ENCODE measurements around the gene PLCH2. TPM values are rescaled to one million over a fixed set of nuclear protein-coding genes. Genes with fewer than 3 reads are reported as not detected.

PLCH2 gene
- total RNA-seq, 1 donor from 2014 or later = 30.7 TPM

DNA sequence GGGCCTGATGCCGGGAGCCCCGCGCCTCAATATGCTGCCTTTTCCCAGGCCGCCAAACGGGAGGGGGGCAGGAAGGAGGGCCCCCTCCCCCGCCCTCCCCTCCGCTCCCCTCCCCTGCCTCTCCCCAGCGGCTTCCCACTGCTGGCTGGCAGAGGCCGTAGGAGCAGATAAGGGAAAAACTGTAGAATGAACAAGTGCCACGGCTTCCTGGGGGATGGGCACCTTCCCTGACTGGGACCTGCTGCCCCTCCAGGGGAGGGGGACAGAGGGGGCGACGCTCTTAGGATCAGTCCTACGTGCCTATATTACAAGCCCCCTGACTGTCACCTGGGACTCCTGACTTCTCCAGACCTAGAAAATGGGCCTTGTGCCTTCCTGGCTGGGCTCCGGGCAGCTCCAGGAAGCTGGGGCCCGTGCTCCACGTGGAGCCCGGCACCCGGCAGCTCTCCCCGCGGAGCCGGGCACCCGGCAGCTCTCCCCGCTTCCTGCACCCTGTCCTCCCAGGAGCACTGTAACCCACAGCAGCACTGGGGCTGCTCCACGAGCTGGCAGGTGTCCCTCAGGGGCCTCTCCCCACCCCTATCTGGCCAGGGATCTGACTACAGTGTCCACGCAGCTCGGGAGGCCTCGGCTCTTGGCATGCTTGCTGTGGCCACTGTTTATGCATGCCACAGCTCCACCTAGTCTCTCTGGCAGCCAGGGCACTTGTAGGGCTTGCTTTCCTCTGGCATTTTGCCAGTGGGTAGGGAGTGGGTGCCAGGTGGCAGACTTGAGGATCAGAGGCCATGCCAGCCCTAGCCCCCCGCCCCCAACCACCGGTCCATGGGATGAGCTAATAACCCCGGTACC is 54.6 kb downstream of the PLCH2 start:
- H3K27ac ChIP-seq = no peak overlapping the region
- peak overlapping the region in 1 of 2 donors; percentile 46 for H3K4me3 ChIP-seq

DNA sequence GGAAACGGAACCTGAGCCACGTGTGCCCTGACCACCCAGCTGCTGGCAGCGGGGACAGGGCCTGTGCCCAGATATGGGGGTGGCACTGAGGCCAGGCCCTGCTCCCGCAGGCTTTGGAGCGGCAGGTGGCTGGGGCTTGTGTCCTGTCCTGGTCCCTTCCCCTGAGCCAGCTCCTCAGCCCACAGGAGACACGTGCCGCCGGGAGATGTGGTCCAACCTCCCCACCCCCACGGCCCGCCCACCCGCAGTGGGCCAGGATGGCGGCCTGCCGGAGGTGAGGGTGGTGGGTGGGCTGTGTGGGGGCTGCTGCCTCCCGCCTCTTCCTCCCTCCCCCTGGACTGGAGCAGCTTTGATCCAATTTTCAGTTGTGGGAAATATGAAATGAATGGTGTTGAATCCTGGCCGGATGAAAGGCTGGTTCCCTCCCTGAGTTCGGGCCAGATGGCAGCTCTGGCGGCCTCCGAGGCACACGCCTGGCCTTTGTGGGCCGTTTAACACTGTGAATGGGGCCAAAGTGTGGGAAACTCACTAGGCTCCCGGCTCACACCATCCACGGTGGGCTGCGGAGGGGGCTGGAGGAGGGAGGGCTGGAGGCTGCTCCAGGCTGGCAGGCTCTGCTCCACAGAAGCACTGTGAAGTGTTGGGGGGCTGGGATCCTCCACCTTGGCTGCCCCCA is 56.5 kb downstream of the PLCH2 start:
- Histone ChIP-seq H3K4me3 (no peak overlapping the region), H3K4me1 (peaks cover 69% of the 10 kb centered on the region), H3K36me3 (no peaks in the 10 kb centered on the region), H3K9me3 (no peaks in the 10 kb centered on the region), H3K27ac (no peak overlapping the region), H3K27me3 (no peaks in the 10 kb centered on the region)
- TF ChIP-seq, protein P1, sequence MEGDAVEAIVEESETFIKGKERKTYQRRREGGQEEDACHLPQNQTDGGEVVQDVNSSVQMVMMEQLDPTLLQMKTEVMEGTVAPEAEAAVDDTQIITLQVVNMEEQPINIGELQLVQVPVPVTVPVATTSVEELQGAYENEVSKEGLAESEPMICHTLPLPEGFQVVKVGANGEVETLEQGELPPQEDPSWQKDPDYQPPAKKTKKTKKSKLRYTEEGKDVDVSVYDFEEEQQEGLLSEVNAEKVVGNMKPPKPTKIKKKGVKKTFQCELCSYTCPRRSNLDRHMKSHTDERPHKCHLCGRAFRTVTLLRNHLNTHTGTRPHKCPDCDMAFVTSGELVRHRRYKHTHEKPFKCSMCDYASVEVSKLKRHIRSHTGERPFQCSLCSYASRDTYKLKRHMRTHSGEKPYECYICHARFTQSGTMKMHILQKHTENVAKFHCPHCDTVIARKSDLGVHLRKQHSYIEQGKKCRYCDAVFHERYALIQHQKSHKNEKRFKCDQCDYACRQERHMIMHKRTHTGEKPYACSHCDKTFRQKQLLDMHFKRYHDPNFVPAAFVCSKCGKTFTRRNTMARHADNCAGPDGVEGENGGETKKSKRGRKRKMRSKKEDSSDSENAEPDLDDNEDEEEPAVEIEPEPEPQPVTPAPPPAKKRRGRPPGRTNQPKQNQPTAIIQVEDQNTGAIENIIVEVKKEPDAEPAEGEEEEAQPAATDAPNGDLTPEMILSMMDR (IDR thresholded peaks at IDR 0.05) = no peak
- TF ChIP-seq POLR2AphosphoS5 (IDR thresholded peaks at IDR 0.05; ENCODE audit: insufficient read depth in 1 of 2, low read depth in 1 of 2) (no peak), POLR2A (IDR thresholded peaks at IDR 0.05) (no peak)
- no peak for DNase-seq (ENCODE audit: extremely low spot score in 2 of 2)
- intact Hi-C loops (cut with DNase I) = no loop called here

More for the DNA sequence above, 54.6 kb downstream of the PLCH2 start:
- no peaks in the 10 kb centered on the region for H3K36me3 ChIP-seq
- no peak for DNase-seq (ENCODE audit: extremely low spot score in 2 of 2)
- intact Hi-C loops (cut with DNase I) = no loop called here
- no peaks in the 10 kb centered on the region for H3K9me3 ChIP-seq
- peaks cover 78% of the 10 kb centered on the region for H3K4me1 ChIP-seq
- no peaks in the 10 kb centered on the region for H3K27me3 ChIP-seq
- no peak for TF ChIP-seq POLR2AphosphoS5 (IDR thresholded peaks at IDR 0.05; ENCODE audit: insufficient read depth in 1 of 2, low read depth in 1 of 2)
- no peak for TF ChIP-seq POLR2A (IDR thresholded peaks at IDR 0.05)

DNA sequence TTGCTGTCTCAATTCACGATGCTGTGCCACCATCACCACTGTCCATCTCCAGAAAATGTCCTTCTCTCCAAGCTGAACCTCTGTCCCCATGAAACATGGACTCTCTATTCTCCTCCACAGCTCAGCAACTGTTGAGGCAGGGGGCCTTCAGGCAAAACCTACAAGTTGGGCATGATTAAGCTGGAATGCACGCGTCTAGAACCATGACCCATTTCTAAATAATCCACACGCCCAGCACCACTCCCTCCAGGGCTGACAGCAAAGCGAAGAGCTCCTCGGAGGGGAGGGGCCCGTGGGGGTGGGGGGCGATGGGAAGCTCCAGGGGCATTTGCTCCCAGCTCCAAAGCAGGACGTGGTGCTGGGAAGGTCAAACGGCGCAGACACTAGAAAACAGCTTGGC is 57.3 kb downstream of the PLCH2 start:
- Histone ChIP-seq H3K27me3 (no peaks in the 10 kb centered on the region), H3K9me3 (no peaks in the 10 kb centered on the region), H3K4me1 (peaks cover 63% of the 10 kb centered on the region), H3K27ac (no peak overlapping the region), H3K36me3 (no peaks in the 10 kb centered on the region), H3K4me3 (no peak overlapping the region)
- intact Hi-C loops (cut with DNase I) = no loop called here
- TF ChIP-seq, protein P1 (IDR thresholded peaks at IDR 0.05) = no peak
- TF ChIP-seq POLR2A (IDR thresholded peaks at IDR 0.05) (no peak), POLR2AphosphoS5 (IDR thresholded peaks at IDR 0.05; ENCODE audit: insufficient read depth in 1 of 2, low read depth in 1 of 2) (no peak)
- no peak for DNase-seq (ENCODE audit: extremely low spot score in 2 of 2)

DNA sequence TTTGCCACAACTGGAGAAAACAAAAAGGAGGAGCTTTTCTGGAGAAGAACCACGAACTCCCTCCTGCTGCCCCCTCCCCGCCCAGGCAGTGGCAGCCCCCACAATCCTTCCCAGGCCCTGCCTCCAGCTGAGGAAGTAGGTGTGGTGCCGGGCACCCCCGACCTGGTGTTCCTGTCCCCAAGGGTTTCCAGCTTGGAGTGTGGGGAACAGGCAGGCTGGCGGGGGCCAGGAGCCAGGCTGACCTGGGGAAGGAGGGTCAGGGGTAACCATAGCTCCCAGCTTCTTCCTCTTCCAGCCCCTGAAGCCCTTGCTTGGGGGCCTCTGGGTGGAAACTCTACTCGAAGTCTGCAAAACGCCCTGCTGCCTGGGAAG is 58.2 kb downstream of the PLCH2 start:
- no peaks in the 10 kb centered on the region for H3K36me3 ChIP-seq
- no peak overlapping the region for H3K27ac ChIP-seq
- H3K4me1 ChIP-seq = peaks cover 55% of the 10 kb centered on the region
- H3K4me3 ChIP-seq = no peak overlapping the region
- intact Hi-C loops (cut with DNase I) = no loop called here
- no peak for DNase-seq (ENCODE audit: extremely low spot score in 2 of 2)
- no peaks in the 10 kb centered on the region for H3K27me3 ChIP-seq
- no peaks in the 10 kb centered on the region for H3K9me3 ChIP-seq
- TF ChIP-seq POLR2AphosphoS5 (IDR thresholded peaks at IDR 0.05; ENCODE audit: insufficient read depth in 1 of 2, low read depth in 1 of 2) (no peak), POLR2A (IDR thresholded peaks at IDR 0.05) (no peak)
- TF ChIP-seq, protein P1 (IDR thresholded peaks at IDR 0.05) = no peak

DNA sequence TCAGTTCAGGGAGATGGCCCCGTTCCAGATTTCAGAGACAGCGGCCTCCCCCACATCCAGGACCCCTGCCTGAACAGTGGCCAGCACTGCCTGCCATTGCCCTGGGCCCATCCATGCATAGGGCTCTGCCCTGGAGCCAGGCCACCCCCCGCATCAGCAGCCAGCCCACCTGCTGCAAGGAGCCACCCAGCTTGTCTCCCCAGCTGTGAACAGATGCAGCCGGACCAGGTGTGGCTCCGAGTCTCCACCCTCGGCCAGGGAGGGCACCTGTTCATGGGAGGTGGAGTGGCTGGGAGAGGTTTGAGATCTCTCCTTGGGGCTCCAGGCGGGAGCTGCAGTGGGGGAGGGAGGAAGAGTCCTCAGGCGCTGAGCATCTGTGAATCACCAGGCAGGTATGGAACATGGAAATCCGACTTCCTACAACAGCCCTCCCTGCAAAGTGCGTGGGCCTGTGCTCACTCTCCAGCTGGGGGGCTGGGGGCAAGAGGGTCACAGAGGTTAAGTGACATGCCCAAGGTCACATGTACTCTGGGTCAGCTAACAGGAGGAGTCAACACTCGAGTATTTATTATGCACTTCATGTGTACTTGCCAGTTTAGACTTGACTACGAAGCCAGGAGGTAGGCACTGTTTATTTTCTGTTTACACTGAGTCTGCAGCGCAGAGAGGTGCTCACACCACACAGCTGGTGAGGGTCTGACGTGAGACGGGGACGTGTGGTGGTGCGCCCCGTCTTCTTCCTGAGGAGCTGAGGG is 58.8 kb downstream of the PLCH2 start:
- no peak for DNase-seq (ENCODE audit: extremely low spot score in 2 of 2)
- Histone ChIP-seq H3K4me1 (peaks cover 55% of the 10 kb centered on the region), H3K27ac (no peak overlapping the region), H3K36me3 (no peaks in the 10 kb centered on the region), H3K9me3 (no peaks in the 10 kb centered on the region), H3K27me3 (no peaks in the 10 kb centered on the region), H3K4me3 (no peak overlapping the region)
- intact Hi-C loops (cut with DNase I) = no loop called here
- TF ChIP-seq, protein P1 (IDR thresholded peaks at IDR 0.05) = no peak
- TF ChIP-seq POLR2AphosphoS5 (IDR thresholded peaks at IDR 0.05; ENCODE audit: insufficient read depth in 1 of 2, low read depth in 1 of 2) = peak in 1 of 2 donors; percentile 38
- no peak for TF ChIP-seq POLR2A (IDR thresholded peaks at IDR 0.05)
